HPDE6-E6E7 (cell line): ENCODE measurements around the gene GRB2.
"Not testable (repeated sequence)": the region's sequence is repeated elsewhere in the genome, so short reads cannot be mapped to it uniquely, and the experiment has no call there.

ENCODE experiments used
- DNase-seq: peaks from one replicate; pipeline ENCODE4 v3.0.0; 2011; ENCODE audit warnings: missing footprints; ENCODE audit errors: extremely low spot score

GRB2 gene

GRCh38 chr17:75288359-75288758, 117.1 kb downstream of the GRB2 start:
- DNase-seq = no peak

DNA sequence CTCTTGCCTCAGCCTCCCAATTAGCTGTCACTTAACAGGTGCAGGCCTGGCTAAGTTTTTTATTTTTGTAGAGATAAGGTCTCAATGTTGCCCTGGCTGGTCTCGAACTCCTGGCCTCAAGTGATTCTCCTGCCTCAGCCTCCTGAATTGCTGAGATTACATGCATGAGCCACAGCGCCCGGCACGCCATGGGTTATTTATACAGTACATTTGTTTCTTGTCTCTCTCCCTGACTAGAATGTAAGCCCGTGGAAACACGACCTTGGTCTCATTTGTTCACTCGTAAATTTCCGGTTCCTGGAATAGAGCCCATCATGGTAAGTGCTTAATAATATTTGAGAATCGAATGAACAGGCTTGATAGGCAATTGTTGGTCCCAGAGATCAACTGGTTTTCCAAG, 118.3 kb downstream of the GRB2 start:
- DNase-seq = no peak

DNA sequence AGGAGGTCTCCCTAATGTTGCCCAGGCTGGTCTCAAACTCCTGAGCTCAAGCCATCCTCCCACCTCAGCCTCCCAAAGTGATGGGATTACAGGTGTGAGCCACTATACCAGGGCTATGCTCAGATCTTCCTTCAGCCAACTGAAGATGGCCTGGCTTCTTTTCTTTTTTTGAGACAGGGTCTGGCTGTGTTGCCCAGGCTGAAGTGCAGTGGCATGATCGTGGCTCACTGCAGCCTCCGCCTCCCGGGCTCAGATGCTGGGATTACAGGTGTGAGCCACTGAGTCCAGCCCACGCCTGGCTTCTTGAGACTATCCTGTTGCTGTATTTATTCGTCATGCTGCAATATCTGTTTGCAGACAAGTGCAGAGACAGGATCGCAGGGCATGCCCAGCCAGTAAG, 120.4 kb downstream of the GRB2 start:
- no peak for DNase-seq

- DNase-seq = not testable (repeated sequence)
These were observed 125.3 kb downstream of the GRB2 start for GRCh38 chr17:75280189-75280588.

GRCh38 chr17:75277664-75278071, 127.8 kb downstream of the GRB2 start:
- DNase-seq = no peak

- no peak for DNase-seq
These were observed 131.3 kb downstream of the GRB2 start for GRCh38 chr17:75273977-75274708.

DNA sequence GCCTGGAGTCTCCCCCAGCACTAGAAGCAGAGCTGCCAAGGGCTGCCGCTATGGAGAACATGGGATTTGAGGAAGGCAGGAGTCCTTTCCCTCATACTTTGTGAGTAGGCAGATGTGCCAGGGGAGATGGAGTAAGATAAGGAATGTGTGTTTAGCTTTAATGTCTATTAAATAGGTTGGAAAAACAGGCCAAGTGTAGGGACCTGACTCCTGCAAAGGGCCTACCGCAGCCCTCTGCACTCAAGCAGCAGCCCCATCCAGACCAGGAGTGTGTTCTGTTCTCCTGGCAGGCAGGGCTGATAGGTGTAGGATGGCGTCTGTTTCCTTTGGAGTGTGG, 132.7 kb downstream of the GRB2 start:
- no peak for DNase-seq

DNA sequence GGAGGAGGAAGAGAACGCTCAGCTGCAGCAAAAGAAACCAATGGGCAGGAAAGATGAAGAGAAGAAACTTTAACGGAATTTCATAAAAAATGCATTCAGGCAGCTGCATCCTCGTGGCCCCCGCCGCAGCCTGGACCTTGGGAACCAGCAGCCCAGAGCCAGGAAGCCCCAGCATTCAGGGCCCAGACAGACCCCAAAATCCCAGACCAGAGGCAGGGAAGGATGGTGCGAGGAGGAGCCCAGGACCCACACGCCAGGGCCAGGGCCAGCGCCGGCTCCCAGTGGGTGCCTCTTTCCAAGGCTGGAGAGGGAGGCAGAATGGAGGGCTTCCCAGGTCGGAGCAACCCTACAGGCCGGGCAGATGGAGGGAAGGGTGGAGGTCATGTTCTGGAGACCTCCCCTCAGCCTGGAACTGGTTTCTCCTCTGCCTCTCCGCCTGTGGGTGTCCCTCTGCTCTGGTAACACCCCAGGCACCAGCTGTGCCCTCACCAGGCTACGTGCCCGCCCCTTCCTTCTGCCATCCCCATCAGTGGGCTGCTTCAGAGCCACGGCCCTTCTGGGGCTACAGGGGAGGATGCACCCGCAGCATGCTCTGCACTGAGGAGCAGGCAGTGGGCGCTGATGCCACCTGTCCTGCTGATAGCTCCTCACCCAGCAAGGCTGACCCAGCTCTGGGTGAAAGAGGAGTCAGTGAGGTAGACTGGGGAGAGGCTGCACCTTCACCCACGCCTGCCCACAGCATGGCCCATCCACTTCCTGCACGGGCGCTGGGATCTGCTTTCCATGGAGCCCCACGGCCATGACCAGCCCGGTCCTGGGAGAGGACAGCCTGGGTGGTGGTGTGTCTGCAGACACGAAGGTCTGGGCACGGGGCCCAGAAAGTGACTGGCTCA, 133.3 kb downstream of the GRB2 start:
- no peak for DNase-seq

GRCh38 chr17:75271233-75271954, 134.1 kb downstream of the GRB2 start:
- peak; percentile 80 for DNase-seq

- no peak for DNase-seq
These were observed 134.6 kb downstream of the GRB2 start, which contains the start of gene MIF4GD for GRCh38 chr17:75270966-75271232. Gene MIF4GD, minus strand, starts transcription at chr17:75271231. Its CDS starts 1,036 bp downstream, at chr17:75270195.

GRCh38 chr17:75270218-75270965, 135.1 kb downstream of the GRB2 start:
- peak; percentile 69 for DNase-seq

DNA sequence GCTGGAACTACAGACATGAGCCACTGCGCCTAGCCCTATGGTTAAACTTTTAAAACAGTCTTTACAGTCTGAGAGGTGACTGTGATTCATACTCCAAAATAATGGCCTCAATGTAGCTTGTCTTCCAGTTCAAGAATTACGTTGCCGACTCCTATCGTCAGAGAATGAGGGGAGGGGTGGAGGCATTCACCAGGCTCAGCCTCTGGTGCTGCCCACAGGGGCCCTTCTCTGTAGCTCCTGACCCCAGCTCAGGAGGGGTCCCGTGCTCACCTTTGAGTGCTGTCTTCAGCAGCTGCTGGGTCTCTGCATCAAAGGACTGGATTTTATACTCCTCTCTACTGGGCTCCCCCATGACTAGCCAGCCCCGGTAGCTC, 135.6 kb downstream of the GRB2 start:
- no peak for DNase-seq
